Measurements from ENCODE around the gene PPP1R37. TPM values are rescaled to one million over a fixed set of nuclear protein-coding genes. Genes with fewer than 3 reads are reported as not detected.
A peak's percentile ranks its signal among the peaks of the same experiment; 100 is the strongest.

PPP1R37 gene
- total RNA-seq, 4 donors from 2014 or later = 6.7 to 43.8 (median 24.4) TPM

GRCh38 chr19:45076851-45077730, 15.9 kb upstream of the PPP1R37 start:
- H3K27me3 ChIP-seq = no peaks in the 10 kb centered on the region
- TF ChIP-seq CTCF (IDR thresholded peaks at IDR 0.05) = no peak
- no peak for TF ChIP-seq POLR2A (IDR thresholded peaks at IDR 0.05)
- DNase-seq = no peak
- H3K4me1 ChIP-seq = peaks cover 0 to 4% of the 10 kb centered on the region in 2 donors
- no peak overlapping the region for H3K27ac ChIP-seq
- no peaks in the 10 kb centered on the region for H3K9me3 ChIP-seq
- H3K4me3 ChIP-seq = peak overlapping the region in 1 of 2 donors; percentile 22
- intact Hi-C loops (cut with DNase I; ENCODE audit: low total_unique reads) = no loop called here
- H3K36me3 ChIP-seq = no peaks in the 10 kb centered on the region

GRCh38 chr19:45078390-45079062, 14.5 kb upstream of the PPP1R37 start:
- peak overlapping the region; percentile 57 to 75 for H3K27ac ChIP-seq
- H3K4me3 ChIP-seq = peak overlapping the region; percentile 78 to 96
- H3K9me3 ChIP-seq = no peaks in the 10 kb centered on the region
- no peaks in the 10 kb centered on the region for H3K27me3 ChIP-seq
- TF ChIP-seq CTCF (IDR thresholded peaks at IDR 0.05) (no peak), POLR2A (IDR thresholded peaks at IDR 0.05) (no peak)
- H3K4me1 ChIP-seq = peaks cover 0 to 4% of the 10 kb centered on the region in 2 donors
- no peaks in the 10 kb centered on the region for H3K36me3 ChIP-seq
- DNase-seq = no peak
- intact Hi-C loops (cut with DNase I; ENCODE audit: low total_unique reads) = loop anchor here (2.0 kb wide), 1 partner anchor 40 kb away; the partner anchor contains the start of gene CLASRP

GRCh38 chr19:45079063-45079910, 13.7 kb upstream of the PPP1R37 start, which contains the start of gene GEMIN7:
Gene GEMIN7 (plus strand): TSS chr19:45079260. CDS start chr19:45090115, 10,855 bp downstream.
- intact Hi-C loops (cut with DNase I; ENCODE audit: low total_unique reads) = loop anchor here (2.0 kb wide), 1 partner anchor 40 kb away; the partner anchor contains the start of gene CLASRP
- TF ChIP-seq POLR2A (IDR thresholded peaks at IDR 0.05) (peak in 1 of 2 donors; percentile 42), CTCF (IDR thresholded peaks at IDR 0.05) (peak in 2 of 4 experiments; percentile 16 to 18)
- no peaks in the 10 kb centered on the region for H3K36me3 ChIP-seq
- no peaks in the 10 kb centered on the region for H3K9me3 ChIP-seq
- peak within 1 kb of the TSS; percentile 57 to 75 for H3K27ac ChIP-seq
- no peaks in the 10 kb centered on the region for H3K27me3 ChIP-seq
- peaks cover 0 to 4% of the 10 kb centered on the region in 2 donors for H3K4me1 ChIP-seq
- peak within 1 kb of the TSS; percentile 78 to 96 for H3K4me3 ChIP-seq
- peak; percentile 59 to 67 for DNase-seq

- no peak for TF ChIP-seq CTCF (IDR thresholded peaks at IDR 0.05)
- TF ChIP-seq POLR2A (IDR thresholded peaks at IDR 0.05) = no peak
- Histone ChIP-seq H3K4me3 (peak overlapping the region; percentile 78 to 96), H3K27ac (no peak overlapping the region), H3K4me1 (peaks cover 0 to 4% of the 10 kb centered on the region in 2 donors), H3K27me3 (no peaks in the 10 kb centered on the region), H3K9me3 (no peaks in the 10 kb centered on the region), H3K36me3 (no peaks in the 10 kb centered on the region)
- no peak for DNase-seq
- intact Hi-C loops (cut with DNase I; ENCODE audit: low total_unique reads) = loop anchor here (2.0 kb wide), 1 partner anchor 41 kb away; the partner anchor contains the start of gene CLASRP
Measured at GRCh38 chr19:45079911-45080370, 13.0 kb upstream of the PPP1R37 start.

Measured in uterus (tissue), 4 donors.